GM19455 (cell line): ENCODE measurements around the gene TUNAR.

ENCODE experiments used
- ATAC-seq: cut with Tn5 transposase; IDR thresholded peaks from one replicate; pipeline ENCODE4 v1.9.1; 2021; ENCODE audit not compliant: unreplicated experiment

The TUNAR gene

DNA sequence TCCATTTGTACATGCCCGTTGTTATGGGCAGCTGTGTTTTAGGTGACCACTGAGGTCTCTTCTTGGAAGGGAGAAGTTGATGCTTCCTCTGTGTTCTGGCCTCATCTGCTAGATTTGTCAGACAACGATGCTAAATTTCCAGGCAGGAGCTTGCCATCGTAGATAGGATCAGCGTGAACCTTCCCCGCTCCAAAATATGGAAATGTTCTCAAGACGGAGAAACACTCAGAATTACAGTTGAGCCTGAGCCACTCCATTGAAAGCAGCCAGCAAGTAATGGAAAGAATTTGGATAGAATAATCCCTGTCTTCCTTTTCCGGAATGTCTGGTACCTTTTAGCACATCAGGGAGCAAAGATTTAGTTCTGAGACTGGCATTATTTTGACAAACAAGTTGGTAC, 34.8 kb downstream of the TUNAR start:
- no peak for ATAC-seq

DNA sequence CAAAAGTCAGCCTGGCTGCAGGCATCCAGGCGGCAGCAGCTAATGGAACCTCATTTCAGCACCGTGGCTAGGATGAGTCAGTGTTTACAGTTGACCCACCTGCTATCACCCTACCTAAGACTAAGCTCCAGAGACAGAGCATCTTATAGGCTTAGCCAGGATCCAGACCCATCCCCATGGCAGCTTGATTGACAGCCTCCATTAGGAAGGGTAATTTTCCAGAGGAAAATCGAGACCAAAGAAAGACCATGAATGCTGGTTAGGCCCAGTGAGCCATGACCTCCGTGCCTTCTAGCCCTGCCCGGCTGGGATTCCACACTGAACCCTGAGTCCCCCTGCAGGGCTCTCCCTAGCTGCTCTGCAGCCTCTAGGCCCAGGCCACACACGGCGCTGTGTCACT, 38.7 kb downstream of the TUNAR start:
- ATAC-seq, result no peak

DNA sequence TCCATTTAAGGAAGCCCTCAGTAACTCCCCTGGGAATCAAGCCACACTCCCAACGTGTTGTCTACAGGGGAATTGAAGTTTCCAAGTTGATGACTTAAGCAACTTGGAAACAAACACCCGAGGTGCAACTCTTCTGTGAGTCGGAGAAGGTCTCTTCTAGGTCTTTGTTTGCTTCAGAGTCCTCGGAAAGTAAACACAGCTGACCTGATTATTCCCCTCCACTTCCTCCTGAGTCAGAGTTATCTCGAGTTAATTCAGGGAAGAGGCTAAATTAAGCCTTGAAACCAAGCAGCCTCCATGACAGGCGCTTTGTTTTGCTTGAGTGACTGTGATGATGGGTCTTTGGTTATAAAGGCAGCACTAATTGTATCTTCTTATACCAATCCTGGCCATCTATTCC, 41.8 kb downstream of the TUNAR start:
- ATAC-seq, result no peak

DNA sequence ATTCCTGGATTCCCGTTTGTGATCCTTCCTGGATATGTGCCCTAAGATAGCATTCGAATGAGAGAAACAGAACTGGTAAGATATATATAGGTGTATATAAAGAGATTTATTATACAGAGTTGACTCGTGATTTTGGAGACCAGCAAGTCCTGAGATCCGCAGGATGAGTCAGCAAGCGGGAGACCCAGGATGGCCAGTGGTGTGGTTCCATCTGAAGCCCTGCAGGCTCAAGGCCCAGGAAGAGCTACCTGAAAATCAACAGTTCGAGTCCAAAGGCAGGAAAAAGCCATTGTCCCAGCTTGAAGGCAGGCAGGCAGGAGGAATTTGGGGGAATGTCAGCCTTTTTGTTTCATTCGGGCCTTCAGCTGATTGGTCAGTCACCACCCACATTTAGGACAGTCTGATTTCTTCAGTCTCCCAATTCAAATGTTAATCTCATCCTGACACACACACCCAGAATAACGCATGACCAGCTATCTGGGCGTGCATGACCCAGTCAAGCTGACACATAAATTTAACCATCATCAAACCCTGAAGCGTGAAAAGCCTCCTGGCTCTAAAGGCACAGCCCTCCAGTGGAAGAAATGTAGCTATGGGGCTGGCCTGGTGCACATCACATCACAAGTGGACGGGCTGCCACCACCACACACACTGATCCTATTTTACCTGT, 44.3 kb downstream of the TUNAR start:
- ATAC-seq, result no peak

DNA sequence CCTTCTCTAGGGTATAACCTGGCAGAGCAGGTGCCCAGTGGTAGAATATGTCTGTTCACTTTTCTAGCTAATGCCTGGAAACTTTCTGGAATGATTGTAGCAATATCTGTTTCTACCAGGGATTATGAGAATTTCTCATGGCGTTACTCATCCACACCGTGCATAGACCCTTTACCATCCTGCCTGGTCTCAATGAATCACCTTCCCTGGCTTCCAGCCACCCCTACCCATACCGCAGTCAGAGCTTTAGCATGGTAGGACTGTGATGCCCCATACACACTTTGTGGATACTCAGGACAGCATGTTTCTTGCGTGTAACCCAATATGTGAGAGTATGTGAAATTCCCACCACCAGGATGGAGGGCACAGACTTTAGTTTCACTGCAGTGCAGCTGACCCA, 45.4 kb downstream of the TUNAR start:
- ATAC-seq, result no peak

DNA sequence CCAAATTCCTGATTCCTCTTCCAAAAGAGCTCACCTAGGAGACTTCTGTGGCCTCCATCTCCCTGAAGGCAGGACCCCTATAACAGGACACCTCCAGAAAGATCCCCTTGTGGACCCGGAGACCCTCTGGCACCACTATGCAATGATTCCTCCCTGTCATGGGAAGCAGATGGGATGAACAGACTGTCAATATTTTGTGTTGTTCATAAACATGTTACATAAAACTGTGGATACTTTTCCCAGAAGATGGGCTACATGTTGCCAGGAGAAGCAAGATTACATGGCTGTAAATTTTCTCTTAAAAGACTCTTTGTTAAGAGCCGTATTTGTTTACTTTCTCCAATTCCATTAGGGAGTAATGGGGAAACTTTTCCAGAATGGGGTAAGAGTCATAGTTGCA, 52.1 kb downstream of the TUNAR start:
- ATAC-seq, result no peak

DNA sequence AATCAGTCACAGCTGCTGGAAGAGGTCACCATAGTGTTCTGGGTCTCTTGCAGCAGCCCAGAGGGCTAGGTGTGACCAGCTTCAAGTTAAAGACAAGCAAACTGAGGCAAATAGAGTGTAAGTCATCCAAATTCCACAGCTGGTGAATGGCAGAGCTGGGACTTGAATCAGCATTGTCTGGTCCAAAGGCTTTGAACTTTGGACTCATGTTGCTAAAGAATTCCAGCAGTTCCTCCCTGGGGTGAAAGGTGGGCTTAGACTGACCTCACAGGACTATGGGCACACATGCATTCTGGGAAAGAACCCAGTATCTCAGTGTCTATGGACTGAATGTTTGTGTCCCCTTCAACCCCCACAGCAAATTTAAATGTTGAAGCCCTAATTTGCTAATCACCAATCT, 54.8 kb downstream of the TUNAR start:
- ATAC-seq, result no peak

DNA sequence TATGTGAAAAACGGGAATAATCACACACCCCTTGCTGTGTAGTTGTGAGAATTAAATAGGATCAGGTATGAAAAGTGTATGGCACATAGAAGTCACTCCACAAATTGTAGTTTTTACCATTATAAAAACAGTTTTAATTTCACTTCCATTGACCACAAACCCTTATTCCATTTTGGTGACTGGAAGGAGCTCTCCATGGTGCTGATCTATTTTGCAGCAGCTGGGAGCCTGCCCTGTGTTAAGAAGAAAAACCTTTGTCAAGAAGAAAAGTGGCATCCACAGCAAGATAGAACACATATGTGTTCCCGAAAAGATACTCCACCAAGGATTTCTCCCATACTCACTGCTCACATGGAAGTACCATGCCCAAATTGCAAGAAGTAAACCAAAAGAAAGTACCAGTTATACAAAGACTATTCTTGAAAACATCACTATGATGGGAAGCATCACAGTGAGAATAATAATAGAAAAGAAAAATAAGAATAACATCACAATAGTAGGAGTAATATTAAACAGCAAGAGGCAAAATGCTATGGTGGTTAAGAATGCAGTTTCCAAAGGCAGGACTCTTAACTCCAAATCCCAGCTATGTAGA, 58.7 kb downstream of the TUNAR start:
- ATAC-seq, result no peak

DNA sequence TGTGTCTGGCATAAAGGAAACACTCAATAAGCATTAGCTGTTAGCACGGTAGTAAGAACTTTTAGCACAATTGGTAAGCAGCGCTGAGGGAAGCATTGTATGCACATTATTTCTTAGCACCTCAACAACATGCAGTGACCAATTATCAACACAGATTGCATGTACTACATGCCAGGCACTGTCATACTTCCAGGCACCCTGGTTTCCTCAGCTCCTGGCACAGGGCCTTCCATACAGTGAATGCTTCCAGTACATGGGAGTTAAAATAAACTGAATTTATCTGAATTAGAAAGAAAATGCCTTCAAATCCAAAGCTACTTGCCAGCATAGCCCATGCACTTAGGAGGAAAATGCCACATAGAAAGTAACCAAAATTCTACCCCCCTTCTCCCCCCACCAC, 59.4 kb downstream of the TUNAR start:
- no peak for ATAC-seq

DNA sequence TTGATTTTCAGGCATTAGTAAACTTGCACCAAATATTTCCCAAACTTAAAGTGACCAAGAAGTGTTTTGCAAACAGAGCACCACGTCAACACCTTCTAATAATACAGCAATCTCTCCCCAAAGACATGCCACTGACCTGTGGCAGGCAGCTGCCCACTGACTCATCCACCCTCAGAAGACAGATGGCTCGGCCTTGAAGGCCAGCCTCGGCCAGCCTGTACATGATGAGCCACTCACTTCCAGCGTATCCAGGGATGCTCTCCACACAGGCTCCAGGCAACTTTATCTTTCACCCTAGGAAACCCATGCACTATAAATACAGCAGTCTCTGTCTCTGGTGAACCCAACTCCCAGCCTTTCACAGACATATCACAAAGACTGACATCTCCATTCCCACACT, 62.7 kb downstream of the TUNAR start:
- ATAC-seq, result no peak

DNA sequence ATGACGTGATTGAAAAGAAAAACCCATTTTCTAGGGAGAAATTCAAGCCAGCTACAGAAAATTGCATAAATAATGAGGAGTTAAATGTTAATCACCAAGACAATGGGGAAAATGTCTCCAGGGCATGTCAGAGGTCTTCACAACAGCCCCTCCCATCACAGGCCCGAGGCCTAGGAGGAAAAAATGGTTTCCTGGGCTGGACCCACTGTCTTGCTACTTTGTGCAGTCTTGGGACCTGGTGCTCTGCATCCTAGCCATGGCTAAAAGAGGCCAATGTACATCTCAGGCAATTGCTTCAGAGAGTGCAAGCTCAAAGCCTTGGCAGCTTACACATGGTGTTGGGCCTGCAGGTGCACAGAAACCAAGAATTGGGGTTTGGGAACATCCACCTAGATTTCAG, 65.3 kb downstream of the TUNAR start:
- no peak for ATAC-seq

DNA sequence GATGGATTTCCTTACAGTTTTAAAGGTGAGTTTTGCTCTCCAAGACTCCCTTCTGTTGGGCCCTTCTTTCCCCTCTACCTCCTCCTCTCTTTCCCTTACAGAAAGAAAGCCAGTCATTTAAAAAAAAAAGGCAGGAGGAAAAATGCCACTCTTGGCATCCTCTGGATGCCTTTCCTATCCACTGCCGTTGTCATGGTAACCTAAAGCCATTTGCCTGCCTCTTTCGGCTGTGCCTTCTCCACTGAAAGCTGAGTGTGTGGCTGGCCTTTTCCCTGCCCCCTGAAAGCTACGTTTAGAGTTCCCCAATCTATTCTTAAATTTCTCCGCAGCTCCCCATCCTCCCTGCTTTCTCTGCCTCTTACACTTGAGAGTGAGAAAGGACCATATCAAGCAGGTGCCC, 67.1 kb downstream of the TUNAR start:
- no peak for ATAC-seq

DNA sequence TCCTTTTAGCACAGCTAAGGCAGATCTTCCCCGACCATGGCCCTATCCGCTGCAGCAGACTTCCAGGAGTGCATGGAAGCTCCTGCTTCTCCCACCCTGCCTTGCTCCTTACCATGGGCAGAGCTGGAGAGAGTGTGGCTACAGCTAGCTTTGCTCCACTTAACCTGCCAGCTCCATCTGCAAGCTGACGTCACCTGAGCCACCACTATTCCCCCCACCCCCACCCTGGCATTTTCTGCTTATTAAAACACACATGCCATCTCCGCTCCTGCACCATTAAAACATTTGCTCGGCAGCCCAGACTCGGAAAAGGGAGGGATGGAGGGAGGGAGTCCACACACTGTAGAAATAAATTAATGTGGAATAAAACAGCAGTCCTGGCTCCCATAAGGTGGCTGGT, 67.8 kb downstream of the TUNAR start:
- no peak for ATAC-seq

DNA sequence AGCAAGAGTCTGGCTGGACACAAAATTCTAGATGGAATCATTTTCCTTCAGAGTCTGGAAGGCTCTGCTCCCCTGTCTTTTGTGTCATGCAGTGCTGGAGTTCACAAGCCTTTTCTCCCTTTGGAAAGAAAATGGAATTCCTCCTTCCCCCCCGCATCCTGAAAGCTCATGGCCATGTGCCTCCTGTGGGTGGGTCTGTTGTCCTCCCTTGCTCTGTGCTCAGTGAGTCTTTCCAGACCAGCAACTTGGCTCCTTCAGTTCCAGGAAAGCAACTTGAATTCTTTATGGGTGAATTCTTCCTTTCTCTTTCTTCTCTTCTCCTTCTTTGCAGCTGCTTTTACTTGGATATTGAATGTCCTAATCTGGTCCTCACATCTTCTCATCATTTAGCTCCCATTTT, 70.2 kb downstream of the TUNAR start:
- no peak for ATAC-seq

DNA sequence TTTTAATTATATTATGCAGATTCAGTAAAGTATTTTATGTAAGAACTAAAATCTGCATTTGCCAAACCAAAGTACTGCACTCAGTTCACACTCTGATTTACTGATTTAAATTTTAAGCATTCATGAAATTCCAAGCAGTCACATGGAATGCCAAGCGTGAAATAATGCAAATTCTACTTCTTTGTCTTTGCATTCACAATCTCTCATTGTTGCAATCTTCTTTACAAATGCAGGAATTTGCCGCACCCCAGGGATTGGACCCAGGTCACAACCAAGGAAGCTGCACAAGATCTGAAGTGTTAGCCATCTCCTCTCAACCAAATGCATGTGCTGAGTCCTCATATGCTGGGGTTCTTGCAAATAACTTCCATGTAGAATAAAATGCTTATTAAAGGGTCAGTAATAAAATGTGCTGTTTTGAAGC, 71.9 kb downstream of the TUNAR start:
- no peak for ATAC-seq

DNA sequence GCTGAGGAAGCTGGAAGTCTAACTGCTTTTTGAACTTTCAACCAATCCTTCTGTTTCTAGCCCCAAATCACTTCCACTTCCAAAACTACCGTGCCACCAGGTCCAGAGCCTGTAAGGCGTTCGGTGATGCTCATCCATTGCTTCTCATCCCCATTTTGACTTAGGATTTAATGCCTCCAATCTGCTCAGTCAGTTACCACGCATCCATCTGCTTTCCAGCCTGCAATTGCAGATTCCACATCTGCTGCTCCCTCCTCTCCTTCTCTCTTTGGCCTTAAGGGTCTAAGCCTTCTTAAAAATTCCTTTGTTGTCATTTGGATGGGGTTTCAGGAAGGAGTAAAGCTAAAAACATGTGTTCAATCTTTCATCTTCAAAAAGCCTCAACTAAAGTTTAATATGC, 74.7 kb downstream of the TUNAR start:
- no peak for ATAC-seq

DNA sequence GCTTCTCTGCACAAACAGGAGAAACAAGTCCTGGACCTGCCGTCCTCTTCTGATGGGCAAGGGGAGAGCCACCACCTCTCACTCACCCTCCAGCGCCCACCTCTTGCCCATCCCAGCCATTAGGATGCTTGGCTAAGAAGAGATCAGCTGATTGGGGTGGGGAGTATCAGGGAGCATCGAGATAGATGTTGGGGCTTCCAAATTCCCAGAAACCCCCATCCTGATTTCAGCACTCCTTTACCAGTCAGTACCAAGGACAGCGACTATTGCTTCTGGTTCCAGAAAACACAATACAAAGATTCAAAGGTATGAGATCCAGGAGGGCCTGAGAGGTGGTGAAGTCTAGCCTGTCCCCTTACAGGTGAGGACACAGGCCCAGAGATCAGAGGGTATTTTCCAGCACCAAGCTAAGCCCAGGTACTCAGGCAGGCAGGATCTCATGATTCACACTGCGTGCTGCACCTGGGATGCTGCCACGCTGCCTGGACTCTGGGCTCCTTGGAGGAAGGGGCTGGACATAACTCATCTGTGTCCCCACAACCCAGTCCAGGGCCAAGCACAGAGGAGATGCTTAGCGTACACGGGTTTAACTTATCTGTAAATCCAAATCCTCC, 76.6 kb downstream of the TUNAR start:
- no peak for ATAC-seq

DNA sequence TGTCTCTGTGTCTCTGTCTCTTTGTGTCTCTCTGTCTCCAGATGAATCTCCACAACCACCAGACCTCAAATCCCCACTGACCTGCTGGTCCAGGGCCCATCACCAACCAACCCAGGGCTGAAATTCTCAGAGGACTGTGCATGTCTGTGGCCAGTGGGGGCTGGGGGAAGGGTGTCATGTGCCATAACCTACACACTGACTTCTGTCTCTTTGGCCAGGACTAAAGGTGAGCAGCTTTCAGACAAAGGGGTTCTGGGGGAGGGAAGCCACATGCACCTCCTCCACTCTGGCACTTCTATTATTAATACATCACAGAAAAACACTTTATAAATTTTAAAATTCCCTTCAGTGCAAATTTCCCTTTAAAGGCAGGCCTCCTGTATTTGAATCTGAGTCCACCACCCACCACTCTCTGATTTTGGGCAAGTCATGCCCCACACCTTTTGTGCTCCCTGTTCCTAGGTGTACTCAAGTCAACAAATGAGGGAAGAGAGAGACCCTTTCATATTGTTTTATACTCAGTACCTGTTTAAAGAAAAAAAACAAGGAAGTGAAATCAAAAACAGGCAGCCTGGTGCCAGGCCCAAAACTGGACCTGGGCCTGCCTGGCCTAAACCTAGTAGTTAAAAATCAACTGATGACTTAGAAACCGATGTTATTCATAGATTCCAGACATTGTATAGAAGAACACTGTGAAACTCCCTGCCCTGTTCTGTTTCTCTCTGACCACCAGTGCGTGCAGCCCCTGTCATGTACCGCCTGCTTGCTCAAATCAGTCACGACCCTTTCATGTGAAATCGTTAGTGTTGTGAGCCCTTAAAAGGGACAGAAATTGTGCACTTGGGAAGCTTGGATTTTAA, 80.2 kb downstream of the TUNAR start:
- no peak for ATAC-seq

DNA sequence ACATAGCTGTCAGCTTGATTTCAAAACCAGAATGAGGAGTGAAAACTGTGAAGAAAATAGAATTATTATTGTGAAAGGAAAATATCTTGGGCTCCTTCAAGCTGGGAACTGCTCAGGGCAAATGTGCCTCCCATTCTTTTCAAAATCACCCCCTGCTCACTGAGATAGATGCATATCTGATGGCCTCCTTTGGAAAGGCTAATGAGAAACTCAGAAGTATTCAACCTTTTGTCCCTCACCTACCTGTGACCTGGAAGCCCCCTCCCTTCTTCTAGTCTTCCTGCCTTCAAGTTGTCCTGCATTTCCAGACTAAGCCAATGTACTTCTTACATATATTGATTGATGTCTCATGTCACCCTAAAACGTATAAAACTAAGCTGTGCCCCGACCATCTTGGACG, 81.5 kb downstream of the TUNAR start:
- ATAC-seq, result no peak

DNA sequence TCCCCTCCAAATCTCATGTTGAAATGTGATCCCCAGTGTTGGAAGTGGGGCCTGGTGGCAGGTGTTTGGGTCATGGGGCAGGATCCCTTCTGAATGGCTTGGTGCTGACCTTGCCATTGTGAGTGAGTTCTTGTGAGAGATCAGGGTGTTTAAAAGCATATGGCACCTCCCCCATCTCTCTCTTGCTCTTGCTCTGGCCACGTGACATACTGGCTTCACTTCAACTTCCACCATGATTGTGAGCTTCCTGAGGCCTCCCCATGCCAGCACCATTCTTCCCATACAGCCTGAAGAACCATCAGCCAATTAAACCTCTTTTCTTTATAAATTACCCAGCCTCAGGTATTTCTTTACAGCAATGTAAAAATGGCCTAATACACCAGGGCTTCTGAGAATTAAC, 82.7 kb downstream of the TUNAR start:
- ATAC-seq, result no peak

DNA sequence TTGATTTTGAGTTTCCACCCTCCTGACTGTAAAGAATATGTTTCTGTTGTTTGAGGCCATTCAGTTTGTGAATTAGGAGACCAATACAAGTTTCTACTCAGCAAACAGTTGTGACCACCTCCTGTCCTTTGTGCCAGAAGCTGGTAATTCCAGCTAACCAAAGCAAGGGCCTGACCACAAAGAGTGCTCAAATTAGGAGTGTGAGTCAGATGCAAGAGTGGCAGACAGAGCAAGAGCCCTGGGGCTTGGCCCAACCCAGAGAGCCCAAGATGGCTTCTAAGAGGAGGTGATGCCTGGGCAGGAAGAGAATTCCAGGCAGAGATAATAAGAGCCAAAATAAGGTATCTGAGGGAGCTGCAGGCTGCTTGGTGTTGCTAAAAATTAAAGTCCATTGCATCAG, 84.8 kb downstream of the TUNAR start:
- ATAC-seq, result no peak

DNA sequence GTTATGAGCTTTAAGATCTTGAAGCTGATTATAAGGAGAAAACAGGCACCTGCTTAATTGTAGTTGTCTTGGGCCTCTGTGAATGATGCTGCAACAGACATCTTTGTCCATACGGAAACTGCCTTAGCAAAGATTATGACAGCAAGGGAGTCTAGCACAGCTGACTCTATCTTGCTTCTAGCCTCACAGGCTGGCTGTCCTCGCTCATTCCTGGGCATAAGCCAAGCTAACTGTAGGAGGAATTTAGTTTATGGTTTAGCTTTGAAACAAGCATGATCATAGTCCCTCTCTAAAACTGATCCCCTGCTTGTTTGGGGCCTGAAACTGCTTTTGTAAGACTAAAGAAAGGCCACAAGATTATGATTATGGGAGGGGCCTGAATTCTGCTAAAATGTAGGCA, 88.3 kb downstream of the TUNAR start:
- ATAC-seq, result no peak
